Measurements from ENCODE around the gene TSC22D4.
"Not testable (repeated sequence)": the region's sequence is repeated elsewhere in the genome, so short reads cannot be mapped to it uniquely, and the experiment has no call there.

TSC22D4 gene

GRCh38 chr7:100449190-100449795 is 29.7 kb downstream of the TSC22D4 start:
- Histone ChIP-seq H3K4me3 (ENCODE audit: low read depth, low read length) (no peak overlapping the region), H3K27me3 (ENCODE audit: control insufficient read depth, insufficient read depth, low read length) (no peaks in the 10 kb centered on the region), H3K4me1 (ENCODE audit: control insufficient read depth, insufficient read depth, low read length) (no peaks in the 10 kb centered on the region), H3K9ac (ENCODE audit: low read depth, low read length) (no peak overlapping the region), H3K9me3 (ENCODE audit: control insufficient read depth, insufficient read depth, low read length) (no peaks in the 10 kb centered on the region), H3K36me3 (ENCODE audit: control insufficient read depth, insufficient read depth, low read length) (no peaks in the 10 kb centered on the region)

GRCh38 chr7:100447363-100447762 is 31.7 kb downstream of the TSC22D4 start:
- H3K9me3 ChIP-seq (ENCODE audit: control insufficient read depth, insufficient read depth, low read length); H3K4me1 ChIP-seq (ENCODE audit: control insufficient read depth, insufficient read depth, low read length); H3K9ac ChIP-seq (ENCODE audit: low read depth, low read length); H3K4me3 ChIP-seq (ENCODE audit: low read depth, low read length); H3K36me3 ChIP-seq (ENCODE audit: control insufficient read depth, insufficient read depth, low read length); H3K27me3 ChIP-seq (ENCODE audit: control insufficient read depth, insufficient read depth, low read length): not testable (repeated sequence)

GRCh38 chr7:100446040-100446439 is 33.0 kb downstream of the TSC22D4 start:
- Histone ChIP-seq H3K27me3 (ENCODE audit: control insufficient read depth, insufficient read depth, low read length) (no peaks in the 10 kb centered on the region), H3K9me3 (ENCODE audit: control insufficient read depth, insufficient read depth, low read length) (no peaks in the 10 kb centered on the region), H3K9ac (ENCODE audit: low read depth, low read length) (no peak overlapping the region), H3K4me3 (ENCODE audit: low read depth, low read length) (no peak overlapping the region), H3K4me1 (ENCODE audit: control insufficient read depth, insufficient read depth, low read length) (no peaks in the 10 kb centered on the region), H3K36me3 (ENCODE audit: control insufficient read depth, insufficient read depth, low read length) (no peaks in the 10 kb centered on the region)

- no peaks in the 10 kb centered on the region for H3K36me3 ChIP-seq (ENCODE audit: control insufficient read depth, insufficient read depth, low read length)
- no peak overlapping the region for H3K4me3 ChIP-seq (ENCODE audit: low read depth, low read length)
- no peaks in the 10 kb centered on the region for H3K9me3 ChIP-seq (ENCODE audit: control insufficient read depth, insufficient read depth, low read length)
- no peak overlapping the region for H3K9ac ChIP-seq (ENCODE audit: low read depth, low read length)
- H3K27me3 ChIP-seq (ENCODE audit: control insufficient read depth, insufficient read depth, low read length), result no peaks in the 10 kb centered on the region
- H3K4me1 ChIP-seq (ENCODE audit: control insufficient read depth, insufficient read depth, low read length), result no peaks in the 10 kb centered on the region
These were observed 34.4 kb downstream of the TSC22D4 start for GRCh38 chr7:100444311-100445278.

GRCh38 chr7:100443096-100443840 is 35.7 kb downstream of the TSC22D4 start:
- Histone ChIP-seq H3K9me3 (ENCODE audit: control insufficient read depth, insufficient read depth, low read length) (no peaks in the 10 kb centered on the region), H3K4me1 (ENCODE audit: control insufficient read depth, insufficient read depth, low read length) (no peaks in the 10 kb centered on the region), H3K4me3 (ENCODE audit: low read depth, low read length) (no peak overlapping the region), H3K36me3 (ENCODE audit: control insufficient read depth, insufficient read depth, low read length) (no peaks in the 10 kb centered on the region), H3K27me3 (ENCODE audit: control insufficient read depth, insufficient read depth, low read length) (no peaks in the 10 kb centered on the region), H3K9ac (ENCODE audit: low read depth, low read length) (no peak overlapping the region)

- Histone ChIP-seq H3K4me3 (ENCODE audit: low read depth, low read length) (no peak overlapping the region), H3K36me3 (ENCODE audit: control insufficient read depth, insufficient read depth, low read length) (no peaks in the 10 kb centered on the region), H3K9me3 (ENCODE audit: control insufficient read depth, insufficient read depth, low read length) (no peaks in the 10 kb centered on the region), H3K27me3 (ENCODE audit: control insufficient read depth, insufficient read depth, low read length) (no peaks in the 10 kb centered on the region), H3K9ac (ENCODE audit: low read depth, low read length) (no peak overlapping the region), H3K4me1 (ENCODE audit: control insufficient read depth, insufficient read depth, low read length) (no peaks in the 10 kb centered on the region)
These were observed 37.1 kb downstream of the TSC22D4 start for GRCh38 chr7:100441641-100442535.

- not testable (repeated sequence) for H3K9ac ChIP-seq (ENCODE audit: low read depth, low read length); H3K27me3 ChIP-seq (ENCODE audit: control insufficient read depth, insufficient read depth, low read length); H3K4me3 ChIP-seq (ENCODE audit: low read depth, low read length); H3K9me3 ChIP-seq (ENCODE audit: control insufficient read depth, insufficient read depth, low read length); H3K4me1 ChIP-seq (ENCODE audit: control insufficient read depth, insufficient read depth, low read length); H3K36me3 ChIP-seq (ENCODE audit: control insufficient read depth, insufficient read depth, low read length)
These were observed 39.8 kb downstream of the TSC22D4 start for GRCh38 chr7:100439244-100439643.

GRCh38 chr7:100438731-100439130 is 40.3 kb downstream of the TSC22D4 start:
- H3K4me1 ChIP-seq (ENCODE audit: control insufficient read depth, insufficient read depth, low read length); H3K27me3 ChIP-seq (ENCODE audit: control insufficient read depth, insufficient read depth, low read length); H3K36me3 ChIP-seq (ENCODE audit: control insufficient read depth, insufficient read depth, low read length); H3K9me3 ChIP-seq (ENCODE audit: control insufficient read depth, insufficient read depth, low read length); H3K9ac ChIP-seq (ENCODE audit: low read depth, low read length); H3K4me3 ChIP-seq (ENCODE audit: low read depth, low read length): not testable (repeated sequence)

GRCh38 chr7:100438172-100438571 is 40.8 kb downstream of the TSC22D4 start:
- Histone ChIP-seq H3K27me3 (ENCODE audit: control insufficient read depth, insufficient read depth, low read length) (no peaks in the 10 kb centered on the region), H3K4me1 (ENCODE audit: control insufficient read depth, insufficient read depth, low read length) (peaks cover 4% of the 10 kb centered on the region), H3K9ac (ENCODE audit: low read depth, low read length) (no peak overlapping the region)

GRCh38 chr7:100437150-100438100 is 41.6 kb downstream of the TSC22D4 start:
- Histone ChIP-seq H3K4me3 (ENCODE audit: low read depth, low read length) (no peak overlapping the region), H3K36me3 (ENCODE audit: control insufficient read depth, insufficient read depth, low read length) (peaks cover 17% of the 10 kb centered on the region), H3K4me1 (ENCODE audit: control insufficient read depth, insufficient read depth, low read length) (peaks cover 5% of the 10 kb centered on the region), H3K9ac (ENCODE audit: low read depth, low read length) (no peak overlapping the region), H3K27me3 (ENCODE audit: control insufficient read depth, insufficient read depth, low read length) (no peaks in the 10 kb centered on the region), H3K9me3 (ENCODE audit: control insufficient read depth, insufficient read depth, low read length) (no peaks in the 10 kb centered on the region)

More at GRCh38 chr7:100438172-100438571, 40.8 kb downstream of the TSC22D4 start:
- peaks cover 10% of the 10 kb centered on the region for H3K36me3 ChIP-seq (ENCODE audit: control insufficient read depth, insufficient read depth, low read length)
- H3K9me3 ChIP-seq (ENCODE audit: control insufficient read depth, insufficient read depth, low read length), result no peaks in the 10 kb centered on the region
- no peak overlapping the region for H3K4me3 ChIP-seq (ENCODE audit: low read depth, low read length)

All from iPS-15b (cell line).